Measurements from ENCODE around the gene IZUMO2.

DNA sequence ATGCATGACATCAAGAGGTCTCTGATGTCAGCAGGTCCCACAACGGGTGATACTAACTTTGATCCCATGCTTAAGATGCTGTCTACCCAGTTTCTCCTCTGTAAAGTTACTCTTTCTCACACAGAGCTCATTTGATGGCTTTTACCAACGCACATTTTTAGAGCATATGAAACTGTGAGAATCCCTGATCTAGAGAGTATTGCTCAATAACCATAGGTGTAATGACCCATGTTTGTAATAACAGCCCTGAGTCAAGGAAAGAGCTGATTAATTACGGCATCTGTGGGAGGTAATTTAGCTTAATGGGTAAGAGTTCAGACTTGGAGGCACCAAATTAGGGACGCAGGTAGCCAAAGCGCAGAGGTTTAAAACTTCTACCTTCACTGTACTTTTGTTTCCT, 18.0 kb upstream of the IZUMO2 start:
- TF ChIP-seq, protein P1, sequence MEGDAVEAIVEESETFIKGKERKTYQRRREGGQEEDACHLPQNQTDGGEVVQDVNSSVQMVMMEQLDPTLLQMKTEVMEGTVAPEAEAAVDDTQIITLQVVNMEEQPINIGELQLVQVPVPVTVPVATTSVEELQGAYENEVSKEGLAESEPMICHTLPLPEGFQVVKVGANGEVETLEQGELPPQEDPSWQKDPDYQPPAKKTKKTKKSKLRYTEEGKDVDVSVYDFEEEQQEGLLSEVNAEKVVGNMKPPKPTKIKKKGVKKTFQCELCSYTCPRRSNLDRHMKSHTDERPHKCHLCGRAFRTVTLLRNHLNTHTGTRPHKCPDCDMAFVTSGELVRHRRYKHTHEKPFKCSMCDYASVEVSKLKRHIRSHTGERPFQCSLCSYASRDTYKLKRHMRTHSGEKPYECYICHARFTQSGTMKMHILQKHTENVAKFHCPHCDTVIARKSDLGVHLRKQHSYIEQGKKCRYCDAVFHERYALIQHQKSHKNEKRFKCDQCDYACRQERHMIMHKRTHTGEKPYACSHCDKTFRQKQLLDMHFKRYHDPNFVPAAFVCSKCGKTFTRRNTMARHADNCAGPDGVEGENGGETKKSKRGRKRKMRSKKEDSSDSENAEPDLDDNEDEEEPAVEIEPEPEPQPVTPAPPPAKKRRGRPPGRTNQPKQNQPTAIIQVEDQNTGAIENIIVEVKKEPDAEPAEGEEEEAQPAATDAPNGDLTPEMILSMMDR (IDR thresholded peaks at IDR 0.05 in 2 of 3, conservative IDR thresholded peaks at IDR 0.05 in 1 of 3; ENCODE audit: insufficient read depth in 2 of 3, low read depth in 1 of 3, low read length in 3 of 3), result no peak
- no peak for TF ChIP-seq ZNF584 (CRISPR knock-in tag; IDR thresholded peaks at IDR 0.05; ENCODE audit: low read depth)
- no peak for TF ChIP-seq KAT8 (IDR thresholded peaks at IDR 0.05; ENCODE audit: low read depth)
- no peak for TF ChIP-seq PPARD (CRISPR knock-in tag; IDR thresholded peaks at IDR 0.05)
- TF ChIP-seq RBM22 (IDR thresholded peaks at IDR 0.05; ENCODE audit: low read depth, low read length, poor library complexity, severe bottlenecking), result no peak
- no peak for TF ChIP-seq SLC30A9 (CRISPR knock-in tag; IDR thresholded peaks at IDR 0.05)
- no peak for TF ChIP-seq HIVEP1 (CRISPR knock-in tag; IDR thresholded peaks at IDR 0.05)
- no peak for TF ChIP-seq POLR2AphosphoS5 (IDR thresholded peaks at IDR 0.05; ENCODE audit: control insufficient read depth, insufficient read depth, low read depth, low read length)
- TF ChIP-seq CC2D1A (IDR thresholded peaks at IDR 0.05), result no peak
- TF ChIP-seq RFX5 (IDR thresholded peaks at IDR 0.05; ENCODE audit: low read depth, low read length), result no peak
- no peak for TF ChIP-seq ZBTB1 (CRISPR knock-in tag; IDR thresholded peaks at IDR 0.05; ENCODE audit: borderline replicate concordance, low read depth)
- TF ChIP-seq NR3C1 (CRISPR knock-in tag; IDR thresholded peaks at IDR 0.05), result no peak
- TF ChIP-seq GTF2F1 (IDR thresholded peaks at IDR 0.05; ENCODE audit: low read depth, low read length), result no peak
- TF ChIP-seq NFYB (IDR thresholded peaks at IDR 0.05; ENCODE audit: extremely low read depth, insufficient read length), result no peak
